Measurements from ENCODE around the gene SAP30L. TPM values are rescaled to one million over a fixed set of nuclear protein-coding genes. Genes with fewer than 3 reads are reported as not detected.

SAP30L gene
- total and polyA plus RNA-seq, 8 donors = 12.4 to 22.1 (median 13.8) TPM

GRCh38 chr5:154467655-154468354 lies 22.0 kb downstream of the SAP30L start:
- H3K27me3 ChIP-seq = peaks cover 0 to 7% (median 2%) of the 10 kb centered on the region in 4 donors
- FAIRE-seq = no peak
- ATAC-seq = peak; percentile 90 to 98 (median 96)
- no peak overlapping the region for H3K4me3 ChIP-seq
- no peak overlapping the region for H3K27ac ChIP-seq
- H3K36me3 ChIP-seq = no peaks in the 10 kb centered on the region
- TF ChIP-seq CTCF (IDR thresholded peaks at IDR 0.05) = peak; percentile 93 to 97 (median 96)
- no peaks in the 10 kb centered on the region for H3K4me1 ChIP-seq
- WGBS, 2 donors = 33 to 36% methylated on average over 18 of the region's 18 CpGs
- intact Hi-C loops (cut with DNase I) = loop anchor here in 2 of 3 donors (5.0 to 10.0 kb wide), 2 partner anchors 137 to 139 kb away; no protein-coding TSS in a partner anchor
- no peaks in the 10 kb centered on the region for H3K9me3 ChIP-seq
- peak; percentile 49 to 95 (median 76) for DNase-seq

- WGBS, 2 donors = 12 to 27% methylated on average over 2 of the region's 2 CpGs
- FAIRE-seq (no peak), DNase-seq (no peak), ATAC-seq (no peak)
- Histone ChIP-seq H3K4me1 (no peaks in the 10 kb centered on the region), H3K4me3 (no peak overlapping the region), H3K27me3 (peaks cover 0 to 21% (median 12%) of the 10 kb centered on the region in 4 donors), H3K36me3 (no peaks in the 10 kb centered on the region), H3K9me3 (no peaks in the 10 kb centered on the region), H3K27ac (no peak overlapping the region)
- TF ChIP-seq CTCF (IDR thresholded peaks at IDR 0.05) = no peak
- intact Hi-C loops (cut with DNase I) = loop anchor here in 1 of 3 donors (10.0 kb wide), 1 partner anchor 155 kb away; no protein-coding TSS in a partner anchor
These were observed 24.3 kb downstream of the SAP30L start for GRCh38 chr5:154470137-154470536.

- DNase-seq (no peak), ATAC-seq (no peak), FAIRE-seq (no peak)
- no peak for TF ChIP-seq CTCF (IDR thresholded peaks at IDR 0.05)
- H3K27me3 ChIP-seq = peaks cover 0 to 24% (median 16%) of the 10 kb centered on the region in 4 donors
- no peak overlapping the region for H3K4me3 ChIP-seq
- 15 to 23% methylated on average over 11 of the region's 11 CpGs for WGBS, 2 donors
- no peaks in the 10 kb centered on the region for H3K9me3 ChIP-seq
- no peaks in the 10 kb centered on the region for H3K36me3 ChIP-seq
- no peaks in the 10 kb centered on the region for H3K4me1 ChIP-seq
- intact Hi-C loops (cut with DNase I) = loop anchor here in 1 of 3 donors (10.0 kb wide), 1 partner anchor 154 kb away; no protein-coding TSS in a partner anchor
- no peak overlapping the region for H3K27ac ChIP-seq
These were observed 25.4 kb downstream of the SAP30L start for GRCh38 chr5:154470947-154471870.

- ATAC-seq (no peak), FAIRE-seq (no peak), DNase-seq (peak in 1 of 6 donors; percentile 54)
- no peaks in the 10 kb centered on the region for H3K9me3 ChIP-seq
- H3K27ac ChIP-seq = no peak overlapping the region
- TF ChIP-seq CTCF (IDR thresholded peaks at IDR 0.05) = no peak
- H3K4me1 ChIP-seq = peaks cover 0 to 3% (median 0%) of the 10 kb centered on the region in 3 donors
- H3K4me3 ChIP-seq = no peak overlapping the region
- 11% methylated on average over 35 of the region's 35 CpGs for WGBS, 2 donors
- intact Hi-C loops (cut with DNase I) = loop anchor here in 1 of 3 donors (10.0 kb wide), 1 partner anchor 152 kb away; no protein-coding TSS in a partner anchor
- H3K36me3 ChIP-seq = no peaks in the 10 kb centered on the region
- peaks cover 0 to 33% (median 23%) of the 10 kb centered on the region in 4 donors for H3K27me3 ChIP-seq
These were observed 27.2 kb downstream of the SAP30L start for GRCh38 chr5:154472871-154473580.
